Measurements from ENCODE around the gene NEGR1.

NEGR1 gene

DNA sequence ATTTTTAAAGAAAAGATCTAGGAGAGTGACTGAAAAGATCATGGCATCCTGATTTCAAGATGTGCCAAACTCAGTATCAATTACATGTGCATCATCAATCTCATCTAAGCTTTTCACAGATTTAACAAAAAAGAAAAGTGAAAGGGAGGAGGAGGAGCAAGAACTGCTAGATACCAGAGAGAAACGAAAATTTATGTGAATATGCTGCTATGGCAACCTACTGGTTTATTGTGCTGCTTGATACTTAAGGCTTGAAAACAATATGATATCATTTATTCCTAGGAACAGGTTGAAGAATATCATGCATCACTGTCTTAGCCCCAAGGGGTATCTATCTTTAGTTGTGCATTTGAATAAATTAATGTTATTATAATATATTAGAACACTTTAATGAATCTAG is 683.0 kb downstream of the NEGR1 start:
- DNase-seq (ENCODE audit: low read depth) = no peak
- TF ChIP-seq, protein P1, sequence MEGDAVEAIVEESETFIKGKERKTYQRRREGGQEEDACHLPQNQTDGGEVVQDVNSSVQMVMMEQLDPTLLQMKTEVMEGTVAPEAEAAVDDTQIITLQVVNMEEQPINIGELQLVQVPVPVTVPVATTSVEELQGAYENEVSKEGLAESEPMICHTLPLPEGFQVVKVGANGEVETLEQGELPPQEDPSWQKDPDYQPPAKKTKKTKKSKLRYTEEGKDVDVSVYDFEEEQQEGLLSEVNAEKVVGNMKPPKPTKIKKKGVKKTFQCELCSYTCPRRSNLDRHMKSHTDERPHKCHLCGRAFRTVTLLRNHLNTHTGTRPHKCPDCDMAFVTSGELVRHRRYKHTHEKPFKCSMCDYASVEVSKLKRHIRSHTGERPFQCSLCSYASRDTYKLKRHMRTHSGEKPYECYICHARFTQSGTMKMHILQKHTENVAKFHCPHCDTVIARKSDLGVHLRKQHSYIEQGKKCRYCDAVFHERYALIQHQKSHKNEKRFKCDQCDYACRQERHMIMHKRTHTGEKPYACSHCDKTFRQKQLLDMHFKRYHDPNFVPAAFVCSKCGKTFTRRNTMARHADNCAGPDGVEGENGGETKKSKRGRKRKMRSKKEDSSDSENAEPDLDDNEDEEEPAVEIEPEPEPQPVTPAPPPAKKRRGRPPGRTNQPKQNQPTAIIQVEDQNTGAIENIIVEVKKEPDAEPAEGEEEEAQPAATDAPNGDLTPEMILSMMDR (conservative IDR thresholded peaks at IDR 0.05; ENCODE audit: low read depth, low read length) = no peak
- no peak overlapping the region for H3K4me3 ChIP-seq (ENCODE audit: low read depth, low read length)

DNA sequence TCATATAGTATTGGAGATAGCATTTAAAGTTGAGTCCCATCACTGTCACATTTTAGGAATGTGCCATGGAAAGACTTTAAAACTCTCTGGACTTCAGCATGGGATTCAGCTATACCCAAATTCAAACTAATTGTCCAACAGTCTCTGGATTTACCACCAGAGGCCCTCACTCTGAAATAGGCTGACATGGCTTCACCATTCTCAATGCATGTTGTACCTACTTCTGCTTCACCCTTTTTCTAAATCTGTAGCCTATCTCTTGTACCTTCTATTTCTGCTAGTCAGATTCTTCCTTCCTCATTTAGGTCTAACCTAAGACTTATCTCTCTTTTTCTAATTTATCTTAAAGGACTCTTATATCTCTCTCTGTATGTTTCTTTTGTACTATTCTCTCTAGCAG is 688.8 kb downstream of the NEGR1 start:
- H3K4me3 ChIP-seq (ENCODE audit: low read depth, low read length) = no peak overlapping the region
- TF ChIP-seq, protein P1 (conservative IDR thresholded peaks at IDR 0.05; ENCODE audit: low read depth, low read length) = no peak
- no peak for DNase-seq (ENCODE audit: low read depth)

DNA sequence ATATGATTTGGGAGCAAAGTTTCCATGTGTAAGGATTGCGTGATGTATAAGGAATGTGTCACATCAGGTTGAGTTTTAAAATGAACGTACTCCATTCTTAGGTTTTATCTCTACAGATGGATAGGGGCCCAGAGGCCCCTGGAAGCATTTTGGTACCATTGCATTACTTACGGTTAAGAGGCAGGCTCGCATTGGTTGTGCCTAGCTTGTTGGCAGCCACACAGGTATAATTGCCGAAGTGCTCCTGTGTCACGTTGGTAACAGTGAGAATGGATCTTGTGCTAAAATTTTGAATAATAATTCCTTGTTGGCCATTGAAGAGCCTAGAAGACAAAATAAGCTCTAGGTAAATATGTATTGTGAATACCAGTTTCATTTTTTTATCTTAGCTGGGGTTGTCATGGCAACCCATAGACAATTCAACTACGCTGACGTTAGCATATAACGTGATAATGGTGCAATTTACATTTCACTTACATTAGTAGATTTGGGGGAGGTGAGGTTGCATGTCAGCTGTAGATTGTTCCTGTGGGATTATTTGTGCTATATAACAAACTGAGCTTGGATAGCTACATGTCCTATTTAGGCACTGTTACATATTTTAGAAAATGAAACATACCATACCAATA is 689.6 kb downstream of the NEGR1 start:
- TF ChIP-seq, protein P1 (conservative IDR thresholded peaks at IDR 0.05; ENCODE audit: low read depth, low read length) = no peak
- DNase-seq (ENCODE audit: low read depth) = no peak
- no peak overlapping the region for H3K4me3 ChIP-seq (ENCODE audit: low read depth, low read length)

DNA sequence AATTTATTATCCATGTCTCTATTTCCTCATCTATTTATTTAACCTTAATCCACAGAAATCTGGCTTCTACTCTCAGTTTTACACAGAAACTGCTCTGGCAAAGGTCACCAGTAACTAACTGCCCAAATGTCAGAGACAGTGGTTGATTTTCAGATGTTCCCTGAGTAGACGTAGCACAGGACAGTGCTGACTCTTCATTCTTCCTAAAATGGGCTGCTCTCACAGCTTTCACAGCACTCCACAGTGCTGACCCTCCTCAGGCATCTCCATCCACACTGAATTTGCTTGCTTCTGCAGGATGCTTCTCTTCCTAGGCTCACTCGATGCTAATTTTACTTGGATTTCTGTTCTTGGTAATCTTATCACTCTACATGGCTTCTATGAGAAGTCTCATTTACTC is 693.3 kb downstream of the NEGR1 start:
- no peak for DNase-seq (ENCODE audit: low read depth)
- H3K4me3 ChIP-seq (ENCODE audit: low read depth, low read length) = no peak overlapping the region
- TF ChIP-seq, protein P1 (conservative IDR thresholded peaks at IDR 0.05; ENCODE audit: low read depth, low read length) = no peak

DNA sequence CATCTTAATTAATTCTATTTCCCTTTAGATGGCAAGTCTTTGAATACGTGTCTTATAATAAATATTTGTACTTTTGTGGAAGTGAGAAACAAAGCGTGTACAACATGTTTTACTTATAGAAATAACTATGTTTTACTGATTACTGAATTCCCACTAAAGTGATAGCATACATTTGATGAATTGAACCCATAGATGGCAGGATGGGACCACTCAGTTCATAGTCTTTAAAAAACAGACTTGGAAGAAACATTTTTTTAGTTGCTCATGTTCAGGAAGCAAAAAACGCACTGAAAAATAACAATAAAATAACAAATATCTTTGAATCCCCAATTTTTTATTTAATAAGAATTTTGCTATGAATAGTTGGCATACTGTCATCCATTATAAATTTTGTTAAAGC is 694.4 kb downstream of the NEGR1 start:
- TF ChIP-seq, protein P1 (conservative IDR thresholded peaks at IDR 0.05; ENCODE audit: low read depth, low read length) = no peak
- H3K4me3 ChIP-seq (ENCODE audit: low read depth, low read length) = no peak overlapping the region
- no peak for DNase-seq (ENCODE audit: low read depth)

DNA sequence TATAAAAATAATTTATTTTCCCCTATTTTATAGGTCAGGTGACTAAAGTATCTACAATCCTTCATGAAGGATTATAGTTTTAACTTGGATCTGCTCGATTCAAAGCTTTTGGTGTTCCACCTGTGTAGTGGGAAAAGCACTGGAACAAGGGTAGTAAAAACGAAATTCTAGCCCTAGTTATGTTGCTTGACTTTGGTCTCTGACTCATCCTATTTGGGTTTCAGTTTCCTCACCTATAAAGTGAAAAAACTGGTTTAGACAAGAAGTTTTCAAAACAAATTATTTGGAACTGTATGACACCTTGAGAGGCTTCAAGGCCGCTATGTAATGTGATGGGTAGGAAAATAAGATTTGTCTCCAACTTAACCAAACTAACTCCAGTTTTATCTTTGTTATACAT is 696.3 kb downstream of the NEGR1 start:
- DNase-seq (ENCODE audit: low read depth) = no peak
- TF ChIP-seq, protein P1 (conservative IDR thresholded peaks at IDR 0.05; ENCODE audit: low read depth, low read length) = no peak
- no peak overlapping the region for H3K4me3 ChIP-seq (ENCODE audit: low read depth, low read length)

DNA sequence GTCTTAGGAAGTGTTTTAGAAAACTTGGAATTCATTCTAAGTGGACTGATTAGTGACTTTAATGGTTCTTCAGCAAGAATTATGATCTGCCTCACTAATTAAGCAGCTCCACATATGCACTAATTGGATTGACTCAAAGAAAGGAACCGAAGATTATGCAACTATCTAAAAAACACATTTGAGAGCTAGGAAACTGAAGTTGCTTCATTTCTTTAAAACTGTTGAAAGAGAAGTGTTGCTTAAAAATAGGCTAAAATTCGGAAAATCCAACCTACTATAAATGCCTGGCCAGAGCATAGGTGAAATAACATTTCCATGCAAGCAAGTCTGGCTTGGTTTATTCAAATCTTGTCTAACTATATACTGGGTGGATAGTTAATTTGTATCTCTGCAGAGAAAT is 698.6 kb downstream of the NEGR1 start:
- DNase-seq (ENCODE audit: low read depth) = no peak
- TF ChIP-seq, protein P1 (conservative IDR thresholded peaks at IDR 0.05; ENCODE audit: low read depth, low read length) = no peak

More for the DNA sequence above, 698.6 kb downstream of the NEGR1 start:
- H3K4me3 ChIP-seq (ENCODE audit: low read depth, low read length) = no peak overlapping the region

Measured in choroid plexus epithelial cell (primary cell).